Stomach (tissue), 9 donors: ENCODE data around the gene MYO3B. TPM values are rescaled to one million over a fixed set of nuclear protein-coding genes. Genes with fewer than 3 reads are reported as not detected.

Experiments
- DNase-seq, 2 donors: peaks; one replicate each; pipeline versions ENCODE4 v3.0.0 to v3.0.0-alpha.2; 2013 to 2019
- H3K27ac ChIP-seq, 5 donors: fragments of 200-600 bp in 4 of 5; sonication (generic) in 4 of 5; one replicate each; pipeline ENCODE4 v1.5.1; 2013 to 2019; ENCODE audit warnings: mild to moderate bottlenecking in 1 of 5, moderate library complexity in 1 of 5
- H3K27me3 ChIP-seq, 3 donors: fragments of 200-600 bp; sonication (generic); one replicate each; pipeline ENCODE4 v1.5.1; 2017 to 2019; ENCODE audit warnings: mixed run types in 1 of 3
- H3K36me3 ChIP-seq, 4 donors: fragments of 200-600 bp; sonication (generic); 1 replicate in 3 of 4; 2 replicates in 1 of 4; pipeline ENCODE4 v1.5.1; 2016 to 2019
- H3K4me1 ChIP-seq, 4 donors: fragments of 200-600 bp; sonication (generic); one replicate each; pipeline ENCODE4 v1.5.1; 2016 to 2019
- H3K4me3 ChIP-seq, 4 donors: fragments of 200-600 bp; sonication (generic) in 3 of 4; one replicate each; pipeline ENCODE4 v1.5.1; 2016 to 2019; ENCODE audit warnings: mild to moderate bottlenecking in 1 of 4
- H3K9me3 ChIP-seq, 4 donors: fragments of 200-600 bp; sonication (generic); one replicate each; pipeline ENCODE4 v1.5.1; 2016 to 2019
- CTCF ChIP-seq, 7 experiments: fragments of 450-650 bp in 4 of 7; fragments of 200-600 bp in 3 of 7; sonication (generic) in 3 of 7; IDR thresholded peaks; one replicate each; pipeline ENCODE4 v1.5.1; 2016 to 2019; ENCODE audit warnings: antibody characterized with exemption in 7 of 7, control low read depth in 2 of 7, mild to moderate bottlenecking in 1 of 7
- EP300 ChIP-seq: sonication (generic); formaldehyde crosslinking; IDR thresholded peaks from one replicate; pipeline ENCODE4 v1.6.1; 2017; ENCODE audit warnings: antibody characterized with exemption
- POLR2A ChIP-seq, 4 donors: fragments of 450-650 bp; IDR thresholded peaks; one replicate each; pipeline ENCODE4 v1.6.1; 2016; ENCODE audit warnings: antibody characterized with exemption in 4 of 4, control low read depth in 2 of 4, mild to moderate bottlenecking in 1 of 4, moderate library complexity in 1 of 4
- POLR2AphosphoS5 ChIP-seq, 3 donors: sonication (generic); formaldehyde crosslinking; IDR thresholded peaks; one replicate each; pipeline ENCODE4 v1.6.1; 2016; ENCODE audit warnings: antibody characterized with exemption in 3 of 3
- WGBS, 5 donors: extraction: QIAGEN DNeasy Blood & Tissue Kit in 3 of 5; methylation state at CpG; one replicate each; pipeline versions ENCODE4 v1.1.5 to v1.1.7; 2013 to 2018; 5-methylcytosine and 5-hydroxymethylcytosine counted together
- intact Hi-C: fragments of 100-400 bp; cut with DNase I; formaldehyde crosslinking; loops from one replicate; pipeline ENCODE4 v1.15.1; 2023; ENCODE audit warnings: low total_unique reads
- polyA plus RNA-seq, 3 donors: library from polyadenylated mRNA; stranded (reverse); fragments of 200-250 nt; gene quantifications; one replicate each; pipeline ENCODE4 v1.2.3, GENCODE V29; 2013
- total RNA-seq, 5 donors: library from RNA; depleted of rRNA; stranded (reverse); fragments of >200 nt; gene quantifications; one replicate each; pipeline versions ENCODE4 v1.1.0 to v1.2.3, GENCODE V29; 2014 to 2016
- donor health status: healthy with polysubstance abuse.
- donor health status: Bipolar disorder and iron deficiency.
- donor health status: healthy.

The MYO3B gene
- total and polyA plus RNA-seq, 8 donors, result 0.05 to 0.37 TPM; not detected in 6

GRCh38 chr2:170409164-170409535 is 231.2 kb downstream of the MYO3B start:
- DNase-seq, result peak; percentile 80 to 87
- TF ChIP-seq CTCF (IDR thresholded peaks at IDR 0.05), result peak in 5 of 7 experiments; percentile 41 to 92 (median 79)
- no peak for TF ChIP-seq POLR2AphosphoS5 (IDR thresholded peaks at IDR 0.05)
- Histone ChIP-seq H3K27ac (no peak overlapping the region), H3K4me3 (peak overlapping the region in 2 of 4 donors; percentile 13 to 14), H3K27me3 (peaks cover 0 to 29% (median 0%) of the 10 kb centered on the region in 3 donors), H3K4me1 (peaks cover 0 to 13% (median 9%) of the 10 kb centered on the region in 4 donors), H3K36me3 (no peaks in the 10 kb centered on the region), H3K9me3 (no peaks in the 10 kb centered on the region)
- intact Hi-C loops, result no loop called here
- 2 to 5% (median 3%) methylated on average over 9 of the region's 9 CpGs for WGBS, 5 donors

- intact Hi-C loops, result loop anchor here (5.0 kb wide), 1 partner anchor 406 kb away; the partner anchor contains the start of gene GAD1
- no peaks in the 10 kb centered on the region for H3K9me3 ChIP-seq
Measured at GRCh38 chr2:170411660-170412059, 233.7 kb downstream of the MYO3B start.

GRCh38 chr2:170420961-170421687 is 243.2 kb downstream of the MYO3B start:
- peaks cover 0 to 6% (median 0%) of the 10 kb centered on the region in 4 donors for H3K4me1 ChIP-seq
- peak in 1 of 2 donors; percentile 9 for DNase-seq
- no peak overlapping the region for H3K27ac ChIP-seq
- TF ChIP-seq POLR2A (IDR thresholded peaks at IDR 0.05) (no peak), POLR2AphosphoS5 (IDR thresholded peaks at IDR 0.05) (no peak), EP300 (no peak), CTCF (IDR thresholded peaks at IDR 0.05) (no peak)
- 59 to 79% (median 67%) methylated on average over 11 of the region's 11 CpGs for WGBS, 5 donors
- intact Hi-C loops, result no loop called here
- no peak overlapping the region for H3K4me3 ChIP-seq
- no peaks in the 10 kb centered on the region for H3K36me3 ChIP-seq
- no peaks in the 10 kb centered on the region for H3K9me3 ChIP-seq
- no peaks in the 10 kb centered on the region for H3K27me3 ChIP-seq

More at GRCh38 chr2:170411660-170412059, 233.7 kb downstream of the MYO3B start:
- peak in 1 of 2 donors; percentile 9 for DNase-seq
- peaks cover 0 to 13% (median 9%) of the 10 kb centered on the region in 4 donors for H3K4me1 ChIP-seq
- peaks cover 0 to 23% (median 0%) of the 10 kb centered on the region in 3 donors for H3K27me3 ChIP-seq
- TF ChIP-seq POLR2AphosphoS5 (IDR thresholded peaks at IDR 0.05) (no peak), POLR2A (IDR thresholded peaks at IDR 0.05) (no peak), CTCF (IDR thresholded peaks at IDR 0.05) (no peak), EP300 (no peak)
- H3K36me3 ChIP-seq, result no peaks in the 10 kb centered on the region
- no peak overlapping the region for H3K27ac ChIP-seq
- no peak overlapping the region for H3K4me3 ChIP-seq

GRCh38 chr2:170423919-170424318 is 246.0 kb downstream of the MYO3B start:
- Histone ChIP-seq H3K4me3 (no peak overlapping the region), H3K27ac (no peak overlapping the region), H3K9me3 (no peaks in the 10 kb centered on the region), H3K4me1 (peaks cover 0 to 6% (median 0%) of the 10 kb centered on the region in 4 donors), H3K36me3 (no peaks in the 10 kb centered on the region), H3K27me3 (no peaks in the 10 kb centered on the region)
- 88 to 92% (median 90%) methylated on average over 2 of the region's 2 CpGs for WGBS, 5 donors
- intact Hi-C loops, result no loop called here
- no peak for DNase-seq
- TF ChIP-seq POLR2A (IDR thresholded peaks at IDR 0.05) (no peak), POLR2AphosphoS5 (IDR thresholded peaks at IDR 0.05) (no peak), CTCF (IDR thresholded peaks at IDR 0.05) (no peak), EP300 (no peak)
